Stromal cell of bone marrow (primary cell): Measurements from ENCODE around the gene FNDC3A.

Experiments
- DNase-seq: peaks from one replicate; pipeline ENCODE4 v3.0.0-alpha.2; 2012; ENCODE audit warnings: low read depth

The FNDC3A gene, protein sequence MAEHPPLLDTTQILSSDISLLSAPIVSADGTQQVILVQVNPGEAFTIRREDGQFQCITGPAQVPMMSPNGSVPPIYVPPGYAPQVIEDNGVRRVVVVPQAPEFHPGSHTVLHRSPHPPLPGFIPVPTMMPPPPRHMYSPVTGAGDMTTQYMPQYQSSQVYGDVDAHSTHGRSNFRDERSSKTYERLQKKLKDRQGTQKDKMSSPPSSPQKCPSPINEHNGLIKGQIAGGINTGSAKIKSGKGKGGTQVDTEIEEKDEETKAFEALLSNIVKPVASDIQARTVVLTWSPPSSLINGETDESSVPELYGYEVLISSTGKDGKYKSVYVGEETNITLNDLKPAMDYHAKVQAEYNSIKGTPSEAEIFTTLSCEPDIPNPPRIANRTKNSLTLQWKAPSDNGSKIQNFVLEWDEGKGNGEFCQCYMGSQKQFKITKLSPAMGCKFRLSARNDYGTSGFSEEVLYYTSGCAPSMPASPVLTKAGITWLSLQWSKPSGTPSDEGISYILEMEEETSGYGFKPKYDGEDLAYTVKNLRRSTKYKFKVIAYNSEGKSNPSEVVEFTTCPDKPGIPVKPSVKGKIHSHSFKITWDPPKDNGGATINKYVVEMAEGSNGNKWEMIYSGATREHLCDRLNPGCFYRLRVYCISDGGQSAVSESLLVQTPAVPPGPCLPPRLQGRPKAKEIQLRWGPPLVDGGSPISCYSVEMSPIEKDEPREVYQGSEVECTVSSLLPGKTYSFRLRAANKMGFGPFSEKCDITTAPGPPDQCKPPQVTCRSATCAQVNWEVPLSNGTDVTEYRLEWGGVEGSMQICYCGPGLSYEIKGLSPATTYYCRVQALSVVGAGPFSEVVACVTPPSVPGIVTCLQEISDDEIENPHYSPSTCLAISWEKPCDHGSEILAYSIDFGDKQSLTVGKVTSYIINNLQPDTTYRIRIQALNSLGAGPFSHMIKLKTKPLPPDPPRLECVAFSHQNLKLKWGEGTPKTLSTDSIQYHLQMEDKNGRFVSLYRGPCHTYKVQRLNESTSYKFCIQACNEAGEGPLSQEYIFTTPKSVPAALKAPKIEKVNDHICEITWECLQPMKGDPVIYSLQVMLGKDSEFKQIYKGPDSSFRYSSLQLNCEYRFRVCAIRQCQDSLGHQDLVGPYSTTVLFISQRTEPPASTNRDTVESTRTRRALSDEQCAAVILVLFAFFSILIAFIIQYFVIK

GRCh38 chr13:48975856-48976575 lies at the start of gene FNDC3A:
TSS of gene FNDC3A (plus strand) at chr13:48975912. CDS start at chr13:49006191, 30,279 bp downstream.
- peak; percentile 65 for DNase-seq

GRCh38 chr13:48928757-48929430 lies 46.8 kb upstream of the FNDC3A start:
- DNase-seq, result no peak

- no peak for DNase-seq
Observed at GRCh38 chr13:48930918-48931317, 44.8 kb upstream of the FNDC3A start.

GRCh38 chr13:48938308-48938943 lies 37.3 kb upstream of the FNDC3A start:
- DNase-seq, result no peak

DNA sequence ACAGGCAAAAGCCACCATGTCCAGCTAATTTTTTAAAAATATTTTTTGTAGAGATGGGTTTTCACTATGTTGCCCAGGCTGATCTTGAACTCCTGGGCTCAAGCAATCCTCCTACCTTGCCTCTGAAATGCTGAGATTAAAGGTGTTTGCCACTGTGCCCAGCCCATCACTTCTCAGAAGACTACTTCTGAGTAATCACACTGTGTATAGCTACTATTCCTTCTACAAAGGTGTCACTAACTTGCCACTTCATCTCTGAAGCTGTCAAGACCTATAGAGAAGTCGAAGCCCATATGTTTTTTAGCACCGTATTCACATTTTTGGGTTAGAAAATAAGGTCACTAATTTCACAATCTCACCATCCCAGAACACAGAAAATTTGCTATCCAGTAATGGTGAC lies 36.0 kb upstream of the FNDC3A start:
- DNase-seq, result no peak

DNA sequence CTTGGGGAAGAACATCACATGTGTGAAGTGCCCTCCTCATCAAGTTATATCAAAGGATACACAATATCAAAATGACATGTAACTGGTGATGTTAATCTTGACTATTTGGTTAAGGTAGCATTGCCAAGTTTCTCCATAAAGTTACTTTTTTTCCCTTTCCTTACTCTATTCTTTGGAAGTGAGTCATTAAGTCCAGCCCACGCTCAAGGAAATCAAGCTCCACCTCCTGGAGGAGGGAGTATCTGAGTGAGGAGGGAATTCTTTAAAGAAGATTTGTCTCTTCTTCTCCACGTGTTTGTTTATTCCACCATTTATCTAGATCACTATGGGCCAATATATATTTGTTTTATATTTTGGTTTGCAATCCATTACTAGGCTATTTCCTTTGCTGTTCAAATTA lies 33.6 kb upstream of the FNDC3A start:
- peak; percentile 19 for DNase-seq

DNA sequence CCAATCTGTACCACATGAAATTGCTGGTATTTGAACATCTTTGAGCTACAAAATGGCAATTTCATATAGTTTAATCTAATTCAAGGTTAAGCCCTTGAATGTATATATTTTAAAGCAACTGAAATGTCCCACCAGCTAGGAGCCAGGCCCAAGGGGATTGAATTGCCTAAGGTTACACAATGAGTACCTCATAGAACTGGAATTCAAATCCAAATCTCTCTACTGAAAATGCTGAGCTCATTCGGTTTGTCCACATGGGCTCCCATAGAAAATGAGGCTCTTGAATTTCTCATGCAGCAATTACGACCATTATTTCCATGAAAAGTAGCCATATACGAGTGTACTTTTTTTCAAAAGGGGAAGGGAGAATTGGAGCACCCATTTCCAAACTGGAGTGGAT lies 31.5 kb upstream of the FNDC3A start:
- no peak for DNase-seq

DNA sequence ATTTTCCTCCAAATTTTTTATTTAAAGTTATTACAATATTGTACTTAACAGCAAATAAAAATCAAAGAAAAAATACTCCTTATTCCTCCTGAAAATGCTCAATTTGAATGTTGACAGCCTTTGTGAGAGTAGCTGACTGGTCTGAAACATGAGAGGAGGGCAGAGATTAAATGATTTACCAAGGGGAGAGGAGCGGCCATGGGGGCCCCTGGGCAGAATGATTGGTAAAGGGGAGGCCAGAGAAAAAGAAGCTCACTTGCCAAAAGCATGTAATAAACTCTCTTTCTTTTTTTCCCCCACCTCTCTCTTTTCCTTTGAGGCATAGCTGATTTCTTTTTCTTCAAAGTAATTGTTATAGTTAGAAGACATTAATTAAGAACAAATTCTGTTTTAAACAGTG lies 30.1 kb upstream of the FNDC3A start:
- DNase-seq, result no peak

- DNase-seq, result no peak
Observed at GRCh38 chr13:48946163-48946562, 29.5 kb upstream of the FNDC3A start.

DNA sequence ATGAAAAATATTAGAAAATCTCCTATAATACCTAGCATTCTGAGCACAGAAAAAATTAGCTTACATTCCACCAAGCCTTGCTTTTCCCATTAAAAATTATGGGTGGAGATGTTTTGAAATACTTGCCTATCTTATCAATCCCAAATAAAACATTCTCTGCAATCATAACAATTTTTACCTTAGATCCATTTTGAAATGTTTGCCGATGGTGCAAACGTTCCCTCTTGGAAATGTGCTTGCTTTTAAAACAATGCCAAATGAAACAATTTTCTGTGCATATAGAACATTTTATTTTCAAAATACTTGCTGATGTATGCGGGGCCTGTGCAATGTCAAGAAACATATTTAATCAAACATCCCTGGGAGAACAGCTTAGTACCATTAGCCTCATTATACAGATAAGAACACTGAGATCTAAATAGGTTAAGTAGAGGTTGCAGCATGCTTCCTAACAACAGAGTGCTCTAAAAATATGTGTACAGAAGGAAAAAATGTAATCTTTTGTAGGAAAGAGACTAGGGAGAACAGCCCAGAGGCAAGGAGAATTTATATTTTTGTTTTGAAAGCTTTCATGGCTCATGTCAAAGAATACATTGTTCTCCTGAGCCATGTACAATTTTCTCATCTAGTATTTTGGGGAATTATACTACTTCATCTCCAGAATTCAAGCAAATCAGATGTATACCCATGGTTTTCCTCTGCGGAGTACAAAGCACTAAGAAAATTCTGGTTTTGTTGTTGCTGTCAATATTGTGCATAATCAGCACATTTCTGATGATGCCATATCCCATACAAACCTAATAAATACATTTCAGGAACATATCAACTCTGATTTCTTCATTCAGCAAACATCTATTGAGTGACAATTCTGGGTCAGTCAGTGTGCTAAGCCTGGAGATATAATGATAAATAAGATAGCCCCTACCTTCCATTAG lies 25.9 kb upstream of the FNDC3A start:
- DNase-seq, result no peak

- DNase-seq, result no peak
Observed at GRCh38 chr13:48950501-48950875, 25.2 kb upstream of the FNDC3A start.

- DNase-seq, result no peak
Observed at GRCh38 chr13:48954081-48954480, 21.6 kb upstream of the FNDC3A start.

- no peak for DNase-seq
Observed at GRCh38 chr13:48955536-48955935, 20.2 kb upstream of the FNDC3A start.

- DNase-seq, result no peak
Observed at GRCh38 chr13:48961379-48961778, 14.3 kb upstream of the FNDC3A start.

DNA sequence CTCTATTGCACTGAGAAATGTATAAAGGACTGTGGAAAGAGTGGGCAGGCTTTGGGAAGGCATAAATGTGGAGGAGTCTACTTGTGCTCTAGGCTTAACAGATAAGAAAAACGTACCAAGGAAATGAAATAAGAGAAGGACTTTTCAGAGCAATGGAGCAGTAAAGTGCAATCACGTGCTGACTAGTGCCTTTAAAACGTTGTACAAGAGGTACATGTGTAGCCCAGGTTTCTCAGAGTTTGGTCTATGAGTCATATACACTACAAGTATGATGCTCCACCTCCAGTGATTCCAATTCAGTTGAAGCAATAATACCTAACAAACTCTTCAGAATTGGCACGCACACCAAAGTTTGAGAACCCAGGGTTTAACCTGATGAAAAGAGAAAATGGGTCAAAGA lies 13.4 kb upstream of the FNDC3A start:
- no peak for DNase-seq

- no peak for DNase-seq
Observed at GRCh38 chr13:48965736-48966135, 10.0 kb upstream of the FNDC3A start.

DNA sequence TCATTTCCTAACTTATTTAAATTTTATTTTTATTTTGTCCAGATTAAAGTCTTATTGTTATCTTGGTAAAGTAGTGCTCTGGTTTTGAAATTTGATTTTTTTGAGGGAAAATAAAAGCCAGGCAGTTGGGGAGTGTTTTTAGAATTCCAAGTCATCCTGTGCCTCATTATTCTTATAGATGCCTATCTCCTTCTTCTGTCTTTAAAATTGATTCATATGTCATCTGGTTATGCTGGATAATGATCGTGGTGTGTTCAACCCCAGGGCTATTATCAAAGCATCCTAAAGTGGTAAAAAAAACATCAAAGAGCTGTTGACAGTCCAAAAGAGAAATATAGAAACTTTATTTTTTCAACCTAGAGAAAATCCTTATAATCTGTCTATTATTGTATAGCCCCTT lies 6.0 kb upstream of the FNDC3A start:
- DNase-seq, result no peak

GRCh38 chr13:48973845-48974431 lies 1.8 kb upstream of the FNDC3A start:
- no peak for DNase-seq
